Psoas muscle (tissue), 8 donors: ENCODE results near the gene TRIML2. TPM values are rescaled to one million over a fixed set of nuclear protein-coding genes. Genes with fewer than 3 reads are reported as not detected.

ENCODE experiments used
- ATAC-seq, 4 donors: fragments of 200-7000 bp; cut with Tn5 transposase; one replicate each; pipeline ENCODE4 v1.9.1; 2020; ENCODE audit warnings: moderate library complexity in 3 of 4, mild to moderate bottlenecking in 2 of 4
- DNase-seq, 2 donors: peaks; one replicate each; pipeline ENCODE4 v3.0.0-alpha.2; 2020
- H3K27ac ChIP-seq: fragments of 200-600 bp; one replicate; pipeline ENCODE4 v1.8.0; 2022
- H3K27me3 ChIP-seq, 3 donors: fragments of 200-600 bp in 1 of 3; one replicate each; pipeline versions ENCODE4 v1.6.1 to v1.8.0; 2013 to 2022; ENCODE audit warnings: low read length in 2 of 3, mild to moderate bottlenecking in 2 of 3, moderate library complexity in 1 of 3; ENCODE audit not compliant: insufficient read depth in 3 of 3
- H3K36me3 ChIP-seq, 2 donors: fragments of 200-600 bp in 1 of 2; one replicate each; pipeline versions ENCODE4 v1.6.1 to v1.8.0; 2013 to 2022; ENCODE audit warnings: low read depth in 1 of 2, mild to moderate bottlenecking in 1 of 2, moderate library complexity in 1 of 2; ENCODE audit not compliant: insufficient read depth in 1 of 2
- H3K4me1 ChIP-seq: fragments of 200-600 bp; one replicate; pipeline ENCODE4 v1.8.0; 2022
- H3K4me3 ChIP-seq: fragments of 200-600 bp; one replicate; pipeline ENCODE4 v1.8.0; 2022; ENCODE audit warnings: mild to moderate bottlenecking
- H3K9me3 ChIP-seq: fragments of 200-600 bp; one replicate; pipeline ENCODE4 v1.8.0; 2022
- WGBS, 3 donors: extraction: QIAGEN DNeasy Blood & Tissue Kit; methylation state at CpG; one replicate each; pipeline versions ENCODE4 v1.1.6 to v1.1.7; 2013; 5-methylcytosine and 5-hydroxymethylcytosine counted together
- intact Hi-C, 2 donors: fragments of 100-400 bp; cut with DNase I; formaldehyde crosslinking; loops; one replicate each; pipeline versions ENCODE4 v1.11.0 to v1.14.2; 2022
- long read RNA-seq, 2 donors: library from polyadenylated mRNA; unstranded; transcript quantifications; one replicate each; pipeline ENCODE4 v2.0.0, GENCODE V29; 2021
- polyA plus RNA-seq, 3 donors: library from polyadenylated mRNA; stranded (reverse); fragments of 200-250 nt; gene quantifications; one replicate each; pipeline ENCODE4 v1.2.3, GENCODE V29; 2013
- total RNA-seq, 4 donors: library from RNA; stranded (reverse); fragmentation: NEBNext Ultra II Directional in 2 of 4; extraction: Animal tissue kit (Norgen Biotek cat#: 25700) in 2 of 4; gene quantifications; one replicate each; pipeline versions ENCODE4 v1.2.1 to v1.2.4, GENCODE V29; 2021 to 2023
- TF ChIP-seq, protein P1 (sequence below): fragments of 200-600 bp; IDR thresholded peaks from one replicate; pipeline ENCODE4 v1.8.0; 2022; ENCODE audit warnings: antibody characterized with exemption
- donor health status: healthy with polysubstance abuse.
- donor health status: DM: no; HTN: no; CAD: no; lungs with moderate emphysema.
- donor health status: Bipolar disorder and iron deficiency.
- donor health status: healthy.
- donor health status: DM: yes; HTN: yes; CAD: no.
- donor health status: DM: no; HTN: no; CAD: no.
- donor health status: DM: no; HTN: no; CAD: no.
- donor health status: DM: yes; HTN: yes; CAD: no.

Gene TRIML2, protein sequence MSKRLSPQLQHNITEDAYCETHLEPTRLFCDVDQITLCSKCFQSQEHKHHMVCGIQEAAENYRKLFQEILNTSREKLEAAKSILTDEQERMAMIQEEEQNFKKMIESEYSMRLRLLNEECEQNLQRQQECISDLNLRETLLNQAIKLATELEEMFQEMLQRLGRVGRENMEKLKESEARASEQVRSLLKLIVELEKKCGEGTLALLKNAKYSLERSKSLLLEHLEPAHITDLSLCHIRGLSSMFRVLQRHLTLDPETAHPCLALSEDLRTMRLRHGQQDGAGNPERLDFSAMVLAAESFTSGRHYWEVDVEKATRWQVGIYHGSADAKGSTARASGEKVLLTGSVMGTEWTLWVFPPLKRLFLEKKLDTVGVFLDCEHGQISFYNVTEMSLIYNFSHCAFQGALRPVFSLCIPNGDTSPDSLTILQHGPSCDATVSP
- not detected for total RNA-seq
- not detected for polyA plus RNA-seq
- long read RNA-seq, donor 1, result 0 reads
- long read RNA-seq, donor 2, result 0 reads

DNA sequence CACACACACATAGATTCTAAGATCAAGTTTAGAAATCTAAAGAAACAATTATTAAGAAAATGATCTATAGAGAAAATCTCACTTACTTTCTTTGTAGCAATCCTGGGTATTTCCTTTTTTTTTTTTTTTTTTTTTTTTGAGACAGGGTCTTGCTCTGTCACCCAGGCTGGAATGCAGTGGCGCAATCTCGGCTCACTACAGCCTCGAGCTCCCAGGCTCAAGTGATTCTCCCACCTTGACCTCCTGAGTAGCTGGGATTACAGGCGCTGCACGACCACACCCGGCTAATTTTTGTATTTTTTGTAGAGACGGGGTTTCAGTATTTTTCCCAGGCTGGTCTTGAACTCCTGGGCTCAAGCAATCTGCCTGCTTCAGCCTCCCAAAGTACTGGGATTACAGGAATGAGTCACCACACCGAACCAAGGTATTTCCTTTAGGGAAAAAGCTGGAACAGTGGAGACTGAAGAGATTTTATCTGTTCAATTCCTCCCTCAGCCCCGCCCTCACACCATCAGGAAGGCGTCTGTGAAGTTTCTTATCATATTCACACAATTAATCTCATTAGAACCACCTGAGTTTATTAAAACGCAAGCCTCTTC lies at the start of gene TRIML2:
Gene TRIML2 (minus strand): TSS at position 447 of the 599 bp plus-strand sequence. CDS start 4,235 bp downstream, outside the sequence.
- WGBS, 3 donors, result 66 to 69% (median 69%) methylated on average over 11 of the region's 11 CpGs

DNA sequence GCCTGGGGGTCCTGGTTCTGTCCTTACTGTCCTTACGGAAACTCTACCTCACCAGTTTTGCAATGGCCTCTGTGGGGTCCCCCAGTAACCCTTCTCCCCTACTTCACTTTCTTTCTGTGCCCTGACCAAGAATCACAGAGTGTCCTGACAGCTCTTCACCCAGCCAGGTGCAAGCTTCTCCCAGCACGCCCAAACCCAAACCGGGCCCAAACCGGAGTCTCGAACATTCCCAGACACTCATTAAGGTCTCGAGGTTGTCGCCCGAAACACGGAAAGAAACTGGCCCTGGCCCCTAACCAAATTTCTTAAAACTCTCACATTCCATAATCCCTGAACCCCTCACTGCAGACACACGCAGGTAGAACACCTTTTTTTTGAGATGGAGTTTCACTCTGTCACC lies 48.9 kb upstream of the TRIML2 start:
- Histone ChIP-seq H3K9me3 (no peaks in the 10 kb centered on the region), H3K27ac (no peak overlapping the region), H3K36me3 (no peaks in the 10 kb centered on the region), H3K4me1 (no peaks in the 10 kb centered on the region), H3K27me3 (no peaks in the 10 kb centered on the region), H3K4me3 (no peak overlapping the region)
- WGBS, 3 donors, result 92 to 95% (median 93%) methylated on average over 10 of the region's 10 CpGs
- DNase-seq (no peak), ATAC-seq (no peak)
- TF ChIP-seq, protein P1, sequence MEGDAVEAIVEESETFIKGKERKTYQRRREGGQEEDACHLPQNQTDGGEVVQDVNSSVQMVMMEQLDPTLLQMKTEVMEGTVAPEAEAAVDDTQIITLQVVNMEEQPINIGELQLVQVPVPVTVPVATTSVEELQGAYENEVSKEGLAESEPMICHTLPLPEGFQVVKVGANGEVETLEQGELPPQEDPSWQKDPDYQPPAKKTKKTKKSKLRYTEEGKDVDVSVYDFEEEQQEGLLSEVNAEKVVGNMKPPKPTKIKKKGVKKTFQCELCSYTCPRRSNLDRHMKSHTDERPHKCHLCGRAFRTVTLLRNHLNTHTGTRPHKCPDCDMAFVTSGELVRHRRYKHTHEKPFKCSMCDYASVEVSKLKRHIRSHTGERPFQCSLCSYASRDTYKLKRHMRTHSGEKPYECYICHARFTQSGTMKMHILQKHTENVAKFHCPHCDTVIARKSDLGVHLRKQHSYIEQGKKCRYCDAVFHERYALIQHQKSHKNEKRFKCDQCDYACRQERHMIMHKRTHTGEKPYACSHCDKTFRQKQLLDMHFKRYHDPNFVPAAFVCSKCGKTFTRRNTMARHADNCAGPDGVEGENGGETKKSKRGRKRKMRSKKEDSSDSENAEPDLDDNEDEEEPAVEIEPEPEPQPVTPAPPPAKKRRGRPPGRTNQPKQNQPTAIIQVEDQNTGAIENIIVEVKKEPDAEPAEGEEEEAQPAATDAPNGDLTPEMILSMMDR, result no peak
- intact Hi-C loops, result no loop called here

More for the DNA sequence above, at the start of gene TRIML2:
- DNase-seq (no peak), ATAC-seq (no peak)
- H3K4me3 ChIP-seq, result no peak within 1 kb of the TSS
- no peaks in the 10 kb centered on the region for H3K36me3 ChIP-seq
- intact Hi-C loops, result no loop called here
- H3K4me1 ChIP-seq, result no peaks in the 10 kb centered on the region
- H3K27me3 ChIP-seq, result no peaks in the 10 kb centered on the region
- H3K27ac ChIP-seq, result no peak within 1 kb of the TSS
- TF ChIP-seq, protein P1, result no peak
- no peaks in the 10 kb centered on the region for H3K9me3 ChIP-seq

DNA sequence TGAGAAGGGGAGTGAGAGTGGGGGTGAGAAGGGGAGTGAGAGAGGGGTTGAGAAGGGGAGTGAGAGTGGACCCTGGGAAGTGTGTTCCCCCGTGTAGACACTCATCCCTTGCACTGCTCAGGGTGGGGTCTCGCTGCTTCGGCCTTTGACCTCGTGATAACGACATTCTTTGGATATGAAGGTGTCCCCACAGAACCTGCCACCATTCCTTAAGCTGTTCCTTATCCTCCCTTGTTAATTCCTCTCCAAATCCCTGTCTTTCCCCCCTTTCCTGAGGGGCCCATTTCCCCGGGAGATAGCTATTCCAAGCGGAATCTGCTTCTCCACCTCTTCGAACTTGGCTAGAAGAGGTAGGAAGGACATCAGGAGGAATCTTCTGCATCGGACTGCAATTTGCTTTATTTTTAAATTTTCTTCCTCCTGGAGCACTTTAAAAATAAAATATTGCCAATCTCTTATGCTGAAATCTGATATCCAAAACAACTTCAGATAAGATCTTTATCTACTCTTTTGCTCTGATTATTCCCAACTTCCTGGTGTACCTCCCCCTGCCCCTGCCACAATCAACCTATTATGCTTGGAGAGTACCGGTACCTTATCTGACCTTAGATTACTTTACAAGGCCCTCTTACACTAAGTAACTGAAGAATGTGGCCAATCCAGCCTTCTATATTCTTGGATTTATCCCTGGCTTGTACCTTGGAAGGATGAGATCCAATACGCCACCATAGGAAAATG lies 45.4 kb upstream of the TRIML2 start:
- DNase-seq, result no peak
- WGBS, 3 donors, result 84 to 94% (median 86%) methylated on average over 11 of the region's 11 CpGs
- Histone ChIP-seq H3K9me3 (no peaks in the 10 kb centered on the region), H3K36me3 (no peaks in the 10 kb centered on the region), H3K27ac (no peak overlapping the region), H3K4me1 (no peaks in the 10 kb centered on the region), H3K27me3 (no peaks in the 10 kb centered on the region), H3K4me3 (no peak overlapping the region)
- intact Hi-C loops, result no loop called here
- no peak for ATAC-seq
- TF ChIP-seq, protein P1, result no peak

DNA sequence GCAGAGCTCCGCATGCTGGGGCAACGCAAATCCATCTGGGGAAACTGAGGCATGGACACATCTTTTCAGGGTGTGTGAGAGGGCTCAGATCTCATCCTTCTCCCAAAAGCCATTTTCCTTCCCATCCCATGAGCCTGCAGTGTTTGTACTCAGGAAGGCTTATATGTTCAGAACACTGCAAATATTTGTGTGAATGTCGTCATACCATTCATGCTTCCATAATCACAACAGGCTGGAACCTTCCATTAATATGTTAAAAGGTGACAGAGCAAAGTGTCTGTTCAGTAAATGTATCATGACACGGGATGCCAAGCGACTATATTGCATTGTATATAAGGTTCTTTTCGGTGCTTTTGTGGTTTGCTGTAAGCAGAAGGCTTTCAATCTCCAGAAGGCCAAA lies 38.4 kb upstream of the TRIML2 start:
- intact Hi-C loops, result no loop called here
- DNase-seq (no peak), ATAC-seq (no peak)
- H3K4me1 ChIP-seq, result no peaks in the 10 kb centered on the region
- H3K9me3 ChIP-seq, result no peaks in the 10 kb centered on the region
- WGBS, 3 donors, result 89 to 92% (median 89%) methylated on average over 6 of the region's 6 CpGs
- peaks cover 0 to 2% (median 0%) of the 10 kb centered on the region in 3 donors for H3K27me3 ChIP-seq
- H3K27ac ChIP-seq, result no peak overlapping the region
- H3K4me3 ChIP-seq, result no peak overlapping the region
- H3K36me3 ChIP-seq, result no peaks in the 10 kb centered on the region
- TF ChIP-seq, protein P1, result no peak
